HG03565 (cell line): ENCODE data around the gene MRRF.
"Not testable (repeated sequence)": the region's sequence is repeated elsewhere in the genome, so short reads cannot be mapped to it uniquely, and the experiment has no call there.

ENCODE experiments used
- ATAC-seq: cut with Tn5 transposase; IDR thresholded peaks from one replicate; pipeline ENCODE4 v1.9.1; 2021; ENCODE audit warnings: mild to moderate bottlenecking, moderate library complexity; ENCODE audit not compliant: unreplicated experiment

The MRRF gene

GRCh38 chr9:122274055-122274454 is 9.4 kb downstream of the MRRF start:
- ATAC-seq, result no peak

GRCh38 chr9:122276096-122276495 is 11.4 kb downstream of the MRRF start:
- no peak for ATAC-seq

GRCh38 chr9:122277285-122277897 is 12.7 kb downstream of the MRRF start:
- no peak for ATAC-seq

GRCh38 chr9:122281368-122281767 is 16.7 kb downstream of the MRRF start:
- ATAC-seq, result no peak

GRCh38 chr9:122286764-122287163 is 22.1 kb downstream of the MRRF start:
- ATAC-seq, result no peak

DNA sequence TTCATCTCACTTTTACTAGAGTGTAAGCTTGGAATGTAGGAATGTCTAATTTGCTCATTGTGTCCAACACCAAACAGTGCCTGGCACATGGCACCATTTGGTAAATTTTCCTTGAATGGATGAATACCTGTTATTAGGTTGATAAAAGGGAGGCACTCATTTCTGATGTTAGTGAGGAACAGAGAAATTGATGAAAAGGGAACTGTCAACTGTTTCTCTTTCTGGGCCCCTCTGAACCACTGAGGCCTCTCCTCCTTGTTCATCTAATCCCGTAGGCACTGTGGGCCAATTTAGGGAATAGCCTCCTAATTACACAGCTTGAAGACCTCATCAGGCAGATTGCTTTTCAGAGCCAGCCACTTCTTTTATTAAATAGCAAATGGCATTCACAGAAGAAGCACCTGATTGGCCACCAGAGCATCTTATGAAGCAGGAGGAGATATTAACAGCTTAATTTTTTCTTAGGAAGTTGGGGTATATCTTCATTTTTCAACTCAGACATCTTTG is 22.6 kb downstream of the MRRF start:
- no peak for ATAC-seq

DNA sequence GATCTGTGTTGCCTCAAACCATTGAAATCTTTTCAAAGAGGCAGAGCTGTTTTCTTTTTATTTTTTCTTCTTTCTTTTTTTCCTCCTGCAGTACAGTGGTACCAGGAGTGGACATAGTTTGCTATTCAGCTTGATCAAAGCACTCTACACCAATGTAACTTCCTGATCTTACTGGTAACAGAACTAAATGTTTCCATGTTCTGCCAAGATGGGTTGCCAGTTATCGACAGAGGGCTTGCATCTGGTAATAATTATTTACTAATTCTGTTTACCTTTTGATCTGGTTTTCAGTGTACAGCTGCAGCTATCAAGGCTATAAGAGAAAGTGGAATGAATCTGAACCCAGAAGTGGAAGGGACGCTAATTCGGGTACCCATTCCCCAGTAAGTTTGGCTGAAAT is 26.8 kb downstream of the MRRF start:
- ATAC-seq, result no peak

- ATAC-seq, result no peak
Measured at GRCh38 chr9:122294531-122294930, 29.8 kb downstream of the MRRF start.

- ATAC-seq, result no peak
Measured at GRCh38 chr9:122297512-122297911, 32.8 kb downstream of the MRRF start.

- ATAC-seq, result no peak
Measured at GRCh38 chr9:122302237-122303093, 37.8 kb downstream of the MRRF start.

GRCh38 chr9:122307061-122307460 is 42.4 kb downstream of the MRRF start:
- no peak for ATAC-seq

DNA sequence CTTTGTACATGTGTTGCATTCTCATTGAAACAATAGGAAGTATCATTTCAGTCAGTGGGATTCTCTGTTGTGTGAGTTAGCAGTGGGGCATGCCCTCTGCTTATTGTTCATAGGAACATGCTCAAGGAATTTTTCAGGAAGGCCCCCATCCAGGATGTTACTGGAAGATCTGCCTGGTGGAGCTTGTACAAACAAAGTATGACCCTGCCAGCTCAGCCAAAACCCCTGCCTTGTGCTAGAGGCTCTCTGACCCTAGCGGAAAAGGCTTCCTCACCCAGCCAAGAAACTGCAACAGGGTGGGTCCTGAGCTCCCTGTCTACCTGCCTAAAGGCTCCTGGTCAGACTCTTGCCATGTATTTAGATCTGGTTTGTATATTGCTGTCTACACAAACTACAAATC is 43.2 kb downstream of the MRRF start:
- no peak for ATAC-seq

DNA sequence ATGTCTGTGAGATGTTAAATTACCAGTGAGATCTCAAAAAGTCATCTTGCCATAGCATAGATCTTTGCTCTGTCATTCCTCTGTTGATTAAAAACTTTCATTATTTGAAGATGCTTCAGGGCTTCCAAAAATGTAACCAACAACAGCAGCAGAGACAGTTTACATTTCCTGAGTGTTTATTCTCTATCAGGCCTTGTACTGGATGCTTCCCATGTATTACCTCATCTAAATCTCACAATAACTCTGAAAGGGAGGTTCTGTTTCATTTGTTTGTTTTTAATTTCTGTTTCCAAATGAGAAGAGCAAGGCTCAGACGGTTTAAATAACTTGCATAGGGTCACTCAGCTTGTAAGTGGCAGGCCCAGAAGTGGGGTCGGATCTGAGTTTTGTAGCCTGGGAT is 45.2 kb downstream of the MRRF start:
- no peak for ATAC-seq

GRCh38 chr9:122314165-122314564 is 49.5 kb downstream of the MRRF start:
- no peak for ATAC-seq

- no peak for ATAC-seq
Measured at GRCh38 chr9:122315534-122315933, 50.9 kb downstream of the MRRF start.

GRCh38 chr9:122318284-122318683 is 53.6 kb downstream of the MRRF start:
- no peak for ATAC-seq

GRCh38 chr9:122320413-122320881 is 55.8 kb downstream of the MRRF start:
- no peak for ATAC-seq

- ATAC-seq, result no peak
Measured at GRCh38 chr9:122322553-122322952, 57.9 kb downstream of the MRRF start.

DNA sequence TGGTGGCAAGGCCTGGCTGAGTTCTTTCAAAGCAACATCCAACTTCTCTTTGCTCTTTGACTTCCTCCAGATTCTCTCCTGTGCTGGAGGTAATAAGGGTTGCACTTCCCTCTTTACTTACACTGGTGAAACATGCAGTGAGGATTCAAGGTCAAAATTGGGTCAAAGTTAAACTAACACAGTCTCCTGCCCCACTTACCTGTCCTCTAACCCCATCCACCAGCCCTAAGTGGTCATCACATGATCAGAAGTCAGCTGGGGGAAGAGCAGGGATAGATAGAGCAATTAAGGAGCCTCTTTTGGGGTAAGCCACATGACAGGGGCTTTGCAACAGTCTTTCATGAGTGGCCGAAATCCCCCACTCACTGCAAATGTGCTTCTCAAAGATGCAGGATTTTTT is 60.0 kb downstream of the MRRF start:
- ATAC-seq, result not testable (repeated sequence)

DNA sequence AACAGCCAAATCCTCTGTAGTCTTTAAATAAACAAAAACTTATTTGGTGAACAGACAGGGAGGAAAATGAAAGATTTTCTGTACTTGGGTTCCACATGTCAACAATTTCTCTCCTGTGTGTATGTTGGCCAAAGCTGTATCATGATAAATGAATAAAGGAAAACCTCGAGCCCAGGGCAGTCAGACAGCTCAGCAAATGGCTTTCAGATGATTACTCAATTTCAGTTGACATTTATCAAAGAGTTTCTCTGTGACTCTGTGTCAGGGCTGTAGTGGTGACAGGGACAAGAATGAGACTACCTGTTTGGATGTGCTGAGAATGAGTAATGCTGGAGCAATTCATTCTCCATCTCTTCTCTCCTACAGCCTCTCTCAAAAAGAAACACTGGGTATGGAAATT is 60.4 kb downstream of the MRRF start:
- ATAC-seq, result no peak

- ATAC-seq, result no peak
Measured at GRCh38 chr9:122327175-122327574, 62.5 kb downstream of the MRRF start.

GRCh38 chr9:122329597-122329996 is 64.9 kb downstream of the MRRF start:
- ATAC-seq, result no peak
